ENCODE measurements around the gene ASGR2.
"Not testable (repeated sequence)": the region's sequence is repeated elsewhere in the genome, so short reads cannot be mapped to it uniquely, and the experiment has no call there.

The ASGR2 gene

GRCh38 chr17:7123844-7124243 lies 9.2 kb upstream of the ASGR2 start:
- no peak for DNase-seq

GRCh38 chr17:7122381-7122780 lies 7.8 kb upstream of the ASGR2 start:
- DNase-seq, result no peak

DNA sequence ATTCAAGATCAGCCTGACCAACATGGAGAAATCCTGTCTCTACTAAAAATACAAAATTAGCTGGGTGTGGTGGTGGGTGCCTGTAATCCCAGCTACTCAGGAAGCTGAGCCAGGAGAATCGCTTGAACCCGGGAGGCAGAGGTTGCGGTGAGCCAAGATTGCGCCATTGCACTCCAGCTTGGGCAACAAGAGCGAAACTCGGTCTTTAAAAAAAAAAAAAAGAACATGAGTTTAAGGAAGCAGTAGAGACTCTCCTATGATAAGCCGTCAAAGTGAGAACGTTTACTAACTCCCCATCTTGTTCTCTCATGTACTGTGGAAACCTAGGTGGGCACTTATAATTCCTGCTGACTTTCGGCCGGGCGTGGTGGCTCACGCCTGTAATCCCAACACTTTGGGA lies 6.0 kb upstream of the ASGR2 start:
- not testable (repeated sequence) for DNase-seq

DNA sequence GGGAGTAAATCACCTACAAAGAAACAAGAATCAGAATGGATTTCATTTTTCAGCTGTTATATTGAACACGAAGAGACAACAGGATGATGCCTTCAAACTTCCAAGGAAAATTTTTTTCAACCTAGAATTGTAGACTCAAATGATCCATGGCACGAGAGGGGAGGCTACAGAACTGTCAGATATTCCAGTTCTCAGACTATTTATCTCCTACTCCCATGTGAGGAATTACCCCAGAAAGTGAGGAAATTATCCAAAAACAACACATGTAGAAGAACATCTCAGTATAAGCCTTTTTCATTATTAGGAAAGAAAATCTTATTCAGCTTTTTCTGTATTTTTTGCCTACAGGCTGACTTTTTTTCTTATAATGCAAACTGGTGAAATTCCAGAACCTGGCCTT lies 5.5 kb upstream of the ASGR2 start:
- DNase-seq, result no peak

- no peak for DNase-seq
Observed at GRCh38 chr17:7119314-7119713, 4.7 kb upstream of the ASGR2 start.

- DNase-seq, result no peak
Observed at GRCh38 chr17:7114875-7115614, 423 bp upstream of the ASGR2 start.

- DNase-seq, result no peak
Observed at GRCh38 chr17:7113273-7114071, 1.1 kb downstream of the ASGR2 start.

DNA sequence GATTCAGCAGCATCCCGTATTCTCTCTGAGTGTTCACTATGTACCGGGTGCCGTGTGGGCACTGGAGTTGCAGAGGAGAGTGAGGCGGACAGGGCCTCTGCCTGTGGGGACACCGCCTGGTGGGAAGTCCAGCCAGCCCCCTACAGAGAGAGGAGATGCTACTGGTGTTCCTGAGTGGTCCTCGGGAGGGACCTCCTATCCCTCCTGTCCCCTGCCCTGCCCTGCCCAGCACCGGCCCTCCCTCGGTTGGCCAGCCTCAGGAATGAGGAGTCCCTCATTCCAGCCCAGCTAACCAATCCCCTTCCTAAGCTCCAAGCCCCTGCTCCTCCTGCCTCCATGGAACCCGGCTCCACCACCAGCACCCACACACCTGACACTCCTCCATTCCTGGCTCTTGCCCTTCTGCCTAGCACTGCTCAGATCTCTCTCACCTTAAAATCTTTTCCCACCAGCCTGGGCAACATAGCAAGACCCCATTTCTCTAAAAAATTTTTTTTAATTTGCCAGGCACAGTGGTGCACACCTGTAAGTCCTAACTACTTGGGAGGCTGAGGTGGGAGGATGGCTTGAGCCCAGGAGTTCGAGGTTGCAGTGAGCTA lies 2.0 kb downstream of the ASGR2 start:
- DNase-seq, result no peak

DNA sequence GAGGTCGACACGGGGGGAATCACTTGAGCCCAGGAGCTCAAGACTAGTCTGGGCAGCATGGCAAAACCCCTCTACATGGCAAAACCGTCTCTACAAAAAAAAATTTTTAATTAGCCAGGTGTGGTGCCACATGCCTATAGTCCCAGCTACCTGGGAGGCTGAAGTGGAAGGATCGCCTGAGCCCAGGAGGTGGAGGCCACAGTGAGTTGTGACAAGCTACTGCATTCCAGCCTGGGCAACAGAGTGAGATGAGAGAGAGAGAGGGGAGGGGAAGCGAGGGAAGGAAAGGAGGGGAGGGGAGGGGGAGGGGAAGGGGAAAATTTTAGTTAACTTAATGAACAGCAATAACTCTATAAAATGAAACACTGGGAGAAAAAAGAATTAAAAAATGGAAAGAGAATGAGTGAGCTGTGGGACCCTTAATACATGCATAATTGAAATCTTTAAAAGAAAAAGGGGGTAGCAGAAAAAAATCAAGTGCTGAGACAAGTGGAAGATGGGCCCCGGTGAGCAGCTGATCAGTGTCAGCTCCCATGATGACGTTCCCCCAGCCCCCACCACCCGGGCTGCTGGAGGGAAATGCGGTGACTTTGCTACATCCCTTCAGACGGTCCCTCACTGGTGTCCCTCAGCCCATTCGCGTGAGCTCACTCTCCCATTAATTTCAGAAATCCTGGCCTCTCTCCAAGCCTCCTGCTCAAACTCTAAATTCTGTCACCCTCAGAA lies 2.7 kb downstream of the ASGR2 start:
- DNase-seq, result no peak

DNA sequence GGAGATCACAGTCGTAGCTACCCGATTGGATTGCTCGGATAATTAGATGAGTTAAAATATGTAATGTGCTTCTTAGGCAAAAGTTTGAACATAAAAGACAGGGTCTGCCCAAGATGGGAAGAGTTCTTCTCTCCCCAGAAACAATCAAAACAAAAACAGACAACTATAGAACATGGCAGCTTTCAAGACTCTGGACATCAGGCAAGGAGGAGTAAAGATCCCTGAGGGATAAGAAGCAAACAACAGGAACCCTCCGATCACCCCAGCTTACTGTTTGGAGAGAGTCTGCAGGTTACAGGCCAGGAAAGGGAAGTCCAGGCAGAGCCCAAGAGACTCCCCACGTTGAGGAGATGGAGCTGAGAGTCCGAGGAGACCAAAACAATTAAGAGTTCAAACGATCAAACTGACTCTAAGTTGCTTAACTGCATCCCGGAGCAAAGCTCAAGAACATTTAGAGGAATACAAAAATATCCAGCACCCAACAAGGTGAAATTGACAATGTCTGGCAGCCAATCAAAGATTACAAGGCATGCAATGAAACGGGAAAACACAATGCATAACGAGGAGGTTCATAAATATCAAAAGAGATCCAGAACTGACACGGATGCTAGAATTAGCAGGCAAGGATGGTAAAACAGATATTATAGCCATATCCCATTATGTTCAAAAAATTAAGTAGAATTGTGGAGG lies 3.9 kb downstream of the ASGR2 start:
- no peak for DNase-seq

GRCh38 chr17:7109461-7110322 lies 4.9 kb downstream of the ASGR2 start:
- no peak for DNase-seq

- DNase-seq, result no peak
Observed at GRCh38 chr17:7108981-7109380, 5.6 kb downstream of the ASGR2 start.

DNA sequence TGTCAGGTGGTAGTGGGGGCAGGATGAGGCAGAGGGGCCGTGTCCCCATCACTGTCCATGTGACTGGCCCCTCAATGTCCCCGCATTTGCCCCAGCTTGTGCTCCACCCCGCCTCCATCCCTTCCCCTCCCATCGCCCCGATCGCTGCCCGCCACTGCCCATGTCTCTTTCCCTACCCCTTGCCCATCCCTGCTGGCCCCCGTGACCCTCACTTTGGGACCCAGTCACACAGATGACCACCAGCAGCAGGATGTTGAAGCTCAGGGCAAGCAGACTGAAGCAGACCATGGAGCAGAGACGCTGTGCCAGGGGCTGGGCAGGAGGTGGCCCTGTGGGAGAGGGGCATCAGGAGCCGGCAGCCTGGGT lies 6.1 kb downstream of the ASGR2 start:
- no peak for DNase-seq

- no peak for DNase-seq
Observed at GRCh38 chr17:7107795-7108559, 6.6 kb downstream of the ASGR2 start.

DNA sequence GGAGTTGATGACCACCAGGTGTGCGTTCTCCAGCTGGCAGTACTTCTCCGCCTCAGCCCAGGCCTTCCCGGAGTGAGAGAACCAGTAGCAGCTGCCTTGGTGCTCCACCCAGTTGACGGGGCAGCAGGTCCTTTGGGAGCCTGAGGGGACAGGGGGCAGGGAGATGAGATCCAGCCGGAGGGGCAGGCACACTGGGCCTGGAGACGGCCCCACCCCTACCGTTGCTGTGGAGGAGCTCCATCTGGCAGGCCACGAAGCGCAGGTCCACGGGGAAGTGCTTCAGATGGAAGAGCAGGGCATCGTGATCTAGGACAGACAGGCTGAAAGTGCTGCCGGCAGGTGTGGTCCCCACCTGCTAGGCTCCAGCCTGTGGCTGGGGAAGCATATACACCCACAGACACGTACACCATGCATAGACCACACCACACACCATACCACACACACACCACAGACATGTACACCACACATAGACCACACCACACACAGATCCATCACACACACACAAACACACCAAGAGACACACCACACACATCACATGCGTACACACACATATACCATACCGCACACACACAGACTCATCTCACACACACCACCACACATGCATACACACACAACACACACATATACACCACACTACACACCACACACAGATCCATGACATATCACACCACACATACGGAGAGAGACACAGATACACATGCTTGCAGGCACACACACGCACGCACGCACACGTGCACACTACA lies 7.4 kb downstream of the ASGR2 start:
- DNase-seq, result no peak

GRCh38 chr17:7102421-7102820 lies 12.2 kb downstream of the ASGR2 start:
- DNase-seq, result no peak

DNA sequence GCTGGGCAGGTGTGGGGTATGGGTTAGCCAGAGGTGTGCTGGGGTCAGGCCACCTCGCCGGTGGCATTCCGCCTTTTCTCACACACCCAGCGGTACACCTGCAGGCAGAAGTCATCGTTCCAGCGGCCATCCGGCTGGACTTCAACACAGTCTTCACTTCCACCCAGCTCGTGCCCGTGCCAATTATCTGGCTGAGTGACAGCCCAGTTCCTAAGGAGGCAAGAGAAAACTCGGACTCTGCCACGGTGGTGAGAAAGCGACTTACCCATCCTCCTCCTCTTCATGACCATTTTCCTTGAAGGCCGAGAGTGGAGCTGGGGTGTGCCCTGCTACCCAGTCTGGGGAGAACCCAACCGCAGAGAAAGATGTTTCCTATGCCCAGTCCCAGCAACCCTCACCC lies 13.1 kb downstream of the ASGR2 start:
- DNase-seq, result no peak

GRCh38 chr17:7100641-7101379 lies 13.8 kb downstream of the ASGR2 start:
- DNase-seq, result not testable (repeated sequence)

DNA sequence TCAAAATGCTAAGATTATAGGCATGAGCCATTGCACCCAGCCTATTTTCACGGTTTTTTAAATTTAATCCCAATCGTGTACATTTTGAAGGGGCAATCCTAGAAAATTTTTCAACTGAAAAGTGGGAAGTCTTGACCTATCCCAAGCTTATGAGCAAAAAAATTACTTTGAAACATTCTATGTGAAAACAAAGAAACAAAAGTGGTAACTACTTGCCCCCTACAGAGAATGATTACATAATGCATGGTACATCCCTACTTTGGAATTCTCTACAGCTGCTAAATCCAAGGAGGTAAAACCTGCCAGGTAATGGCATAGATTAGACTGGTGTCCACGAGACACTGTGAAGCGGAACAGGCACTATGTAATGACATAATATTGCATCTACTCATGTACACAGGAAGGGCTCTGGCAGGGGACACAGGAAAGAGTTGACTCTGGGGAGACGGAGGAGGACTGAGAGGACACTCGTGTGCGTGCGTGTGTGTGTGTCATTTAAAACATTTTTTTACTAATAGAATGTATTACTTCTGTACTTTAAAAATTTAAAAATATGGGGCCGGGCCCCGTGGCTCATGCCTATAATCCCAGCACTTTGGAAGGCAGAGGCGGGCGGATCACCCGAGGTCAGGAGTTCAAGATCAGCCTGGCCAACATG lies 15.7 kb downstream of the ASGR2 start:
- no peak for DNase-seq

Data from SW 1271 (cell line).